Smooth muscle cell (in vitro differentiated cells): ENCODE measurements around the gene LMBR1. TPM values are rescaled to one million over a fixed set of nuclear protein-coding genes. Genes with fewer than 3 reads are reported as not detected.
"Not testable (repeated sequence)": the region's sequence is repeated elsewhere in the genome, so short reads cannot be mapped to it uniquely, and the experiment has no call there.

Experiments used
- DNase-seq: peaks from one replicate; lab custom pipeline; 2025; ENCODE audit not compliant: unreplicated experiment; lab: John Stamatoyannopoulos, UW
- H2AFZ ChIP-seq: fragments of 200-600 bp; sonication (generic); 2 replicates; pipeline ENCODE4 v1.6.0; 2016; ENCODE audit warnings: antibody characterized with exemption, low read depth, mild to moderate bottlenecking
- H3F3A ChIP-seq: fragments of 200-600 bp; sonication (generic); 2 replicates; pipeline ENCODE4 v1.6.0; 2017; ENCODE audit warnings: antibody characterized with exemption, low read depth
- H3K27ac ChIP-seq: fragments of 200-600 bp; sonication (generic); 2 replicates; pipeline ENCODE4 v1.5.1; 2016; ENCODE audit warnings: low read depth, mild to moderate bottlenecking
- H3K27me3 ChIP-seq: fragments of 200-600 bp; sonication (generic); 2 replicates; pipeline ENCODE4 v1.6.1; 2016; ENCODE audit warnings: low read depth, mild to moderate bottlenecking
- H3K36me3 ChIP-seq: fragments of 200-600 bp; sonication (generic); 2 replicates; pipeline ENCODE4 v1.5.1; 2016; ENCODE audit warnings: low read depth
- H3K4me1 ChIP-seq: fragments of 200-600 bp; sonication (generic); 2 replicates; pipeline ENCODE4 v1.5.1; 2016; ENCODE audit warnings: low read depth
- H3K4me2 ChIP-seq: fragments of 200-600 bp; sonication (generic); 2 replicates; pipeline ENCODE4 v1.6.0; 2016; ENCODE audit warnings: mild to moderate bottlenecking
- H3K4me3 ChIP-seq: fragments of 200-600 bp; sonication (generic); 2 replicates; pipeline ENCODE4 v1.5.1; 2016; ENCODE audit warnings: mild to moderate bottlenecking
- H3K79me2 ChIP-seq: fragments of 200-600 bp; sonication (generic); 2 replicates; pipeline ENCODE4 v1.6.0; 2016; ENCODE audit warnings: low read depth, mild to moderate bottlenecking
- H3K9ac ChIP-seq: fragments of 200-600 bp; sonication (generic); 2 replicates; pipeline ENCODE4 v1.6.0; 2016; ENCODE audit warnings: low read depth
- H3K9me3 ChIP-seq: fragments of 200-600 bp; sonication (generic); replicated peaks from 2 replicates; pipeline ENCODE4 v1.5.1; 2016; ENCODE audit warnings: low read depth
- H4K20me1 ChIP-seq: fragments of 200-600 bp; sonication (generic); 2 replicates; pipeline ENCODE4 v1.6.0; 2016; ENCODE audit warnings: low read depth
- CTCF ChIP-seq: fragments of 200-600 bp; sonication (generic); IDR thresholded peaks from 2 replicates; pipeline ENCODE4 v1.5.1; 2017; ENCODE audit warnings: borderline replicate concordance, mild to moderate bottlenecking, antibody characterized with exemption; ENCODE audit not compliant: insufficient read depth, poor library complexity, severe bottlenecking
- WGBS: methylation state at CpG from one replicate; pipeline ENCODE4 v1.1.7; 2016; ENCODE audit warnings: low lambda C conversion rate; 5-methylcytosine and 5-hydroxymethylcytosine counted together
- polyA plus RNA-seq: library from polyadenylated mRNA; unstranded; fragments of >200 nt; fragmentation: Nextera tagmentation; extraction: Ambion mirVana; gene quantifications from 2 replicates; pipeline ENCODE4 v1.2.1, GENCODE V29; 2016
- total RNA-seq: library from RNA; depleted of rRNA; stranded (reverse); fragments of >200 nt; gene quantifications from 2 replicates; pipeline ENCODE4 v1.2.3, GENCODE V29; 2014

Gene LMBR1
- total and polyA plus RNA-seq, 2 experiments from 2014 or later: 9.7 to 30.3 TPM

GRCh38 chr7:156907656-156908055, 14.7 kb upstream of the LMBR1 start:
- H3K27me3 ChIP-seq: no peaks in the 10 kb centered on the region
- TF ChIP-seq CTCF: no peak
- DNase-seq: no peak
- H3K4me3 ChIP-seq: no peak overlapping the region
- H3K79me2 ChIP-seq: no peaks in the 10 kb centered on the region
- H3K27ac ChIP-seq: no peak overlapping the region
- H3K9ac ChIP-seq: no peak overlapping the region
- WGBS: 81% methylated on average over 4 of the region's 4 CpGs
- no peak overlapping the region for H3K4me2 ChIP-seq
- H3K36me3 ChIP-seq: no peaks in the 10 kb centered on the region
- no peaks in the 10 kb centered on the region for H3F3A ChIP-seq
- no peaks in the 10 kb centered on the region for H3K4me1 ChIP-seq
- H4K20me1 ChIP-seq: no peaks in the 10 kb centered on the region
- H2AFZ ChIP-seq: no peak overlapping the region
- H3K9me3 ChIP-seq: no peaks in the 10 kb centered on the region

GRCh38 chr7:156906200-156906649, 13.2 kb upstream of the LMBR1 start:
- Histone ChIP-seq H3K9me3 (no peaks in the 10 kb centered on the region), H2AFZ (no peak overlapping the region), H3F3A (no peaks in the 10 kb centered on the region), H3K27me3 (no peaks in the 10 kb centered on the region), H3K36me3 (no peaks in the 10 kb centered on the region), H3K79me2 (no peaks in the 10 kb centered on the region), H3K9ac (no peak overlapping the region), H3K4me3 (no peak overlapping the region), H3K4me1 (no peaks in the 10 kb centered on the region), H4K20me1 (no peaks in the 10 kb centered on the region), H3K27ac (no peak overlapping the region), H3K4me2 (no peak overlapping the region)
- DNase-seq: no peak
- TF ChIP-seq CTCF: no peak
- WGBS: 81% methylated on average over 4 of the region's 4 CpGs

- H2AFZ ChIP-seq: no peak overlapping the region
- H3K4me1 ChIP-seq: no peaks in the 10 kb centered on the region
- no peaks in the 10 kb centered on the region for H3K27me3 ChIP-seq
- no peak overlapping the region for H3K9ac ChIP-seq
- no peaks in the 10 kb centered on the region for H3K9me3 ChIP-seq
- no peak overlapping the region for H3K27ac ChIP-seq
- WGBS: 84% methylated on average over 10 of the region's 10 CpGs
- no peaks in the 10 kb centered on the region for H3K79me2 ChIP-seq
- no peak for TF ChIP-seq CTCF
- H3F3A ChIP-seq: no peaks in the 10 kb centered on the region
- H3K4me3 ChIP-seq: no peak overlapping the region
- H3K4me2 ChIP-seq: no peak overlapping the region
- H3K36me3 ChIP-seq: no peaks in the 10 kb centered on the region
- H4K20me1 ChIP-seq: no peaks in the 10 kb centered on the region
- no peak for DNase-seq
Observed at GRCh38 chr7:156903232-156903909, 10.4 kb upstream of the LMBR1 start.

- H3K4me1 ChIP-seq, H3K4me2 ChIP-seq, H3K27ac ChIP-seq, H3F3A ChIP-seq, H3K27me3 ChIP-seq, H3K9ac ChIP-seq, H3K9me3 ChIP-seq, H3K79me2 ChIP-seq, DNase-seq, H3K36me3 ChIP-seq, H2AFZ ChIP-seq, H4K20me1 ChIP-seq, H3K4me3 ChIP-seq: not testable (repeated sequence)
- 80% methylated on average over 9 of the region's 9 CpGs for WGBS
Observed at GRCh38 chr7:156900093-156900492, 7.1 kb upstream of the LMBR1 start.
